DMS153 treated with DMSO at 0.1 percent for 48 hours (cell line): ENCODE results near the gene TMEM185B.
"Not testable (repeated sequence)": the region's sequence is repeated elsewhere in the genome, so short reads cannot be mapped to it uniquely, and the experiment has no call there.

Experiments
- DNase-seq: peaks from one replicate; lab custom pipeline; 2025; ENCODE audit not compliant: unreplicated experiment; lab: John Stamatoyannopoulos, UW

TMEM185B gene

DNA sequence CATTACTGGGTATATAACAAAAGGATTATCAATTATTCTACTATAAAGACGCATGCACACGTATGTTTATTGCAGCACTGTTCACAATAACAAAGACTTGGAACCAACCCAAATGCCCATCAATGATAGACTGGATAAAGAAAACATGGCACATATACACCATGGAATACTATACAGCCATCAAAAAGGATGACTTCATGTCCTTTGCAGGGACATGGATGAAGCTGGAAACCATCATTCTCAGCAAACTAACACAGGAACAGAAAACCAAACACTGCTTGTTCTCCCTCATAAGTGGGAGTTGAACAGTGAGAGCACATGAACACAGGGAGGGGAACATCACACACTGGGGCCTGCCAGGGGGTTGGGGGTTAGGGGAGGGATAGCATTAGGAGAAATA is 12.0 kb upstream of the TMEM185B start:
- not testable (repeated sequence) for DNase-seq

DNA sequence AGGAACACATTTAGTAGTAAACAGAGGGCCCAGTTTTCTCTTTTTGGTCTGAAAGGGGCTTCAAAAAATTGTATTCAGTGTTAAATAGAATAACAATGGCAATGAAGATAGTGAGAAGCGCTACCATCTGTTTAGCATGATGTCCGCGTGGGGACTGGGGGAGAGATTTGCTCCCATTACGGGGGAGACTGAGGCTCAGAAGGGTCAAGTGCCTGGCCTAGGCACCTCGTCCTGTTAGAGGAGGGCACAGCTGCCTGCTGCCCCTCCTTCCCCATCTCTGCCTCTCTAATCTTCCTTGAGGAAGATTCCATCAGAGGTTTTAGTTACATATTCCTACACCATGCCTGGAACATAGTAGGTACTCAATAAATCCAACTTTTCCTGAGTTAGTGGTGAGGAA is 10.1 kb upstream of the TMEM185B start:
- no peak for DNase-seq

GRCh38 chr2:120231974-120232635 is 8.9 kb upstream of the TMEM185B start:
- no peak for DNase-seq

GRCh38 chr2:120231564-120231973 is 8.4 kb upstream of the TMEM185B start:
- no peak for DNase-seq

- no peak for DNase-seq
These were observed 7.6 kb upstream of the TMEM185B start for GRCh38 chr2:120230515-120231471.

GRCh38 chr2:120229341-120229740 is 6.1 kb upstream of the TMEM185B start:
- DNase-seq = no peak

DNA sequence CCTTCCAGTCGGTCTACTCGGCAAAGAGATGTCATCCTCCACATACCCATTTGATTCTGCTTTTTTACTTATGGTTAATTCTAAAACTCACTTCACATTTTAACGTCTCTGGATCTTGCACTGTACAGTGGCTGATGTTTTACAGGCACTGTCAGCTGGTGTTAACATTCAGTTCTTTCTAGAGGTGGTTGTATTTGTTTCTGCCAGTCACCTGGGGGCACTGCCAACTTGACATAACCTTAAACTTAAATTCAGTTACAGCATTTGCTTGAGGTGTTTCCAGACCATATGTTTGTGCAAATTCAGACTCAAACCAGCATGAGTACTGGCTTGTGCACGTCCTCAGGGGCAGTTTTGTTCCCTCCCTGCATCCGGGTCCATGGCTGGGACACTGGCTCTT is 5.3 kb upstream of the TMEM185B start:
- no peak for DNase-seq

DNA sequence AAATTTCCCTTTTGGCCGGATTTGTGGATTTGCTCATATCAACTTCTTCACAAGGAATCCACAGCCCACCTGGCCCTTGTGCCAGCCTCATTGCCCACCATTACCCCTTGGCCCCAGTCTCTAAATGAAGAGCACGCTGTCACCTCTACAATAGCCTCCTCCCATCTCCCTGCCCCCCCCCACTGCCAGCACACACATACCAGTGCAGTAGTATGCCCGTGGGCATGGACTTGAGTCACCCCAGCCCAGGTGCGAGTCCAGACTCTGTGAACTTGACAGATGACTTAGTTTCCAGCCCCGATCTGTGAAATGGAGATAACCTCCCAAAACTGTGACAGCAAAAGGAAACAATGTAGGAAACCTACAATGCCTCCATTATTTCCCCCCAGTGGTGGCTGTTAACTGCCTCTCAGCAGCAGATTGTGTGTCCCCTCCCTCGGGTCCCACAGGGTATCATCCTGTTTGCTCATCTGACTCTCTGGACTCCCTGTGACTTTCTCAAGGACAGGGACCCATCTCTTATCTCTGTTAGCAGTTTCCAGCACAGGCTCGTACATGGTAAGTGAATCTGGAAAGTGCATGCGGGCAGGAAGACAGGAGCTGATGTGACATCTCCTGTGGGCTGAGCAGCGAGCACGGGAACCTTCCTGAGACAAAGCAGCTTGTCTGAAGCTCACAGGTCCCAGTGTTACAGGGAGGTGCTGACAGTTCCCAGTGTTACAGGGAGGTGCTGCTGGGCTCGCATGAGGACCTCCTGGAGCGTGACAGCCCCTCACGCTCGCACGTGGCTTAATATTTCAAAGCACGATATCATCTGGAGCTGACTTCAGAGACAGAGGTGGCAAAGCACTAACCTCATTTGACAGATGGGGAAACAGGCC is 4.2 kb upstream of the TMEM185B start:
- no peak for DNase-seq

- DNase-seq = no peak
These were observed 3.1 kb upstream of the TMEM185B start for GRCh38 chr2:120226316-120226715.

GRCh38 chr2:120225549-120226065 is 2.4 kb upstream of the TMEM185B start:
- DNase-seq = no peak

DNA sequence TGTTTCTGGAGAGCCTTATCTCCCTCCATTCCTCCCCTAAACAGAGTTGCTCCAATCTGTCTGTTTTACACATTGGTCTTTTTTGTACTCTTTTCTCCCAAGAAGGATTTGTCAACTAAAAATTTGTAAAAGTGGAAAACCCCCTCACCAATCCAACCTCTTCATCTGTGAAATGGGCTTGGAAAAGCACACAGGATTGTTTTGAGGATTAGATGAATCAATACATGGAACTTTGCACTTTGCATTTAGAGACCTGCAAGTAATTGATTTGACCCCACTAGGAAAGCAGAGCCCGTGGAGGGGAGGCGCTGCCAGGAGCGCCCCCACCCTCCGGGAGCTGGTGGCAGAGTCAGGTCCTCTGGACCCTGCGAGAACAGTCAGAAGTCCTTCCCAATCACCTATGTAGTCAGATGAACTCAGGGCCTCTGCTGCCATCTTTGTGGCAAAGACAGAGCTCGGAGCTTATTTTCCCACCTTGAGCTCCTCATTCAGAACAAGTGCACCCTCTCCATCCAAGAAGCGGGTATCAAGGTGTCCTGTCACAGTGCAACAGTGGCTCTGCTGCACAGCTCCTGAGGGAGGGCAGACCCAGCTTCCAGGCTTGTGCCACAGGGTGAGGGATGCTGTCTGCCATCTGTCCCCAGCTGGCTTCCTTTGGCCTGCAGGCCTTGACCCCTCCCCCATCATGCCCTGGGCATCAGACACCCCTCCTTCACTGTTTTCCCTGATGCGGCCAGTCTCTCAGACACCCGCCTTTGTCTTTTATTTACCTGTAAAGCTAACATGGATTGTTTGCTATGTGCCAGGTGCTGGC is 1.7 kb upstream of the TMEM185B start:
- DNase-seq = peak; percentile 61

- DNase-seq = no peak
These were observed 1.1 kb upstream of the TMEM185B start for GRCh38 chr2:120224256-120224655.

DNA sequence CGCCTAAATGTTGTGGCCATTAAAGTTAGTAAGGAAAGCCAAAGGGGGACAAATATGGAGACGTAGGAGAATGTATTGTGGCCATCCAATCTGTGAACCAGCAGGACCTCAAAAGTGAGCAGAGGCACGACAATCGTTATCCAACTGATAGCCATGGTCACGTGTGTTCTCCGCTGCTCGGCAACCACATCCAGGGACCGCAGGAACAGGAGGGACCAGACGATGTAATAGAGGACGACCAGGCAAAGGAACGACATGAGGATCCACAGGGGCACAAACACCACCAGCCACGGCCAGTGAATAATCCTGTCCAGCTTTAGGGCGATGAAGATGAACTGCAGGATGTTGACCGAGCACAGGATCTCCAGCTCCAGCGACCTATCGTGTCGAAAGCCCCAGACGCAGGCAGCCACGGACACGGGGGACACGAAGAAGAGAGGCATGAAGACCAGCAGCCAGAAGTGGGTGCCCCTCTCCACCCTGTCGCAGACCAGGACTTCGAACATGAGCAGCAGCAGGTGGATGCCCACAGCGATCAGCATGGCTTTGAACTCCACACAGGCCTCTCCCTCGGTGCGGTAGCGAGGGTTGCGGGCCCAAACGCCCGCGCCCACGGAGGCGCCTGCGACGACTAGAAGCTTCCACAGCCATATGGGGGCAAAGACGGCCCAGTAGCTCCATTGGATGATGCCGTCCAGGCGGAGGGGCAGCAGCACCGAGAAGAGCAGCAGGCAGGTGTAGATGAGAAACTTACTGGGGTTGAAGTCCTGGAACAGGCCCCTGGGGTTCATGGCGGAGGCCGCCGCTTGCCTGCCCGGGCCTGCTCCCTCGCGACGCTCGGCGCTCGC is 790 bp downstream of the TMEM185B start:
- no peak for DNase-seq

GRCh38 chr2:120221616-120222015 is 1.6 kb downstream of the TMEM185B start:
- DNase-seq = no peak

DNA sequence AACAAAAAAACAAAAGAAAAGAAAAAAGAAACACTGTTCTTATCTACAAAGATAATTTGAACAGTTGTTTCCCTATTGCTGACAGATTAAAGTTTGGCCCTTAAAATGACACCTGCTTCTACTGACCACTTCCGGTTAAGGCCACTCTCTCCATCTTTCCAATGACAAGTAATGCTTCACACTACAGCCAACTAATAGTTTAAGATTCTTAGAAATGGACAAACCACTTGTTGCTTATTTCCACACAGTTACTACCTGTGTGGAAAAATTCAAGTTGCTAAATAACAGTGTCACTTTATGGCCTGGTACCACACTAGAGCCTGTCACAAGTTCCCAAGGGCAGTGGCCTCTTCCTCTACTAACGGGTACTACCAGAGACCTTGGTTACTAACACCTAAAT is 2.4 kb downstream of the TMEM185B start:
- DNase-seq = no peak

DNA sequence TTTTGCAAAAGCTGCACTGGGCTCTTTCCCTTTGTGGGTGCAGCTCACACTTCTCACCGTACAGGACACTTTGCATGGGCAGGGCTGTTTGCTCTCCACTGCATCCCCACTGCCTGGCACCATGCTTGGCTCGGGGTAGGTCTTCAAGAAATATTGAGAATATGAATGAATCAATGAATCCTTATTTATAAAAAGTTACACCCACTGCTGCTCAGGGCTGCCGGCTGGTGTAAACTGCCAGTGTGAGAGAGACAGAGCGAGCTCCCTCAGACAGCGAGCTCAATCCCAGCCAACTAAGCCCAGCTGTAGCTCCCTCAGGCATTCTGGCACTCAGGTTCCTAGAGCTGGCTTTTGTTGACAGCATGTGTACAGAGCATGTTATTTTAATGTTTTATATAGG is 3.4 kb downstream of the TMEM185B start:
- no peak for DNase-seq

DNA sequence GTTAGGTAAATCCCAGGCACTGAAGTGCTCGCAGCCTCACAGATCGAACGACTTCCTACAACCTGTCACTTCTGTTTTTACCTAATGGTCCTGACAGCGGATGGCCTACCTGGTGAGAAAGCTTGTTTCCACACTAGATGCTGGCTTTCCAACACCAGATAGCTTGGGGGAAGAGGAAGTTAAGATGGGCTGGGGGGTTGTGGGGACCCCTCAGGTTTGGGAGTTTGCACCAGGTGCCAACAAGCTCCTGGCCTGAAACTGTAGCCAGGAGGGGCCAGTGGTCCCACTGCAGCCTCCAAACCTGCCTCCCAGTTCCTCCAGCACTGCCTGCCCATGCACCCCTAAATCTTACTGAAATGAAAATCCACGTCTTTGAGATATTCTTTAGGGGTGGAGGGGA is 3.9 kb downstream of the TMEM185B start:
- DNase-seq = no peak

GRCh38 chr2:120218181-120218580 is 5.0 kb downstream of the TMEM185B start:
- DNase-seq = no peak

DNA sequence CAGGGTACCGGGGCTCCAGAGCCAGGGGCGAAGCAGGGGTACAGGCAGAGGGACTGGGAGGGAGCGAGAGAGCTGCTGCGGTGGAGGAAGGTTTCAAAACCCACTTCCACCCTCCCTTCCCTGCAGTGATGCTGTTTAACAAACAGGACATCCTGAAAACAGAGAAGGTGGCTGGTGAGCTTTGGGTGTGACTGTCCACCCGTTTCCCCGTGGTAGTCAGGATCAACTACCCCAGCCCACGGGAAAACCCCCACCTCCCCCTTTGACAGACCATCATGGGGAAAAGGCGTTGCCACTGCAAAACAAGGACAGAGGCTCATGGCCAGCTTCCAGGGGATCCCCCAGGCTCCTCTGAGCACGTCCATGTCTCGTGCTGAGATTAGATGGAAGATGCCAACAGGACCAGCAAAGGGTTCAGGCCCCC is 12.9 kb downstream of the TMEM185B start:
- DNase-seq = no peak
